ENCODE data around the gene ITIH4. TPM values are rescaled to one million over a fixed set of nuclear protein-coding genes. Genes with fewer than 3 reads are reported as not detected.

The ITIH4 gene
- total and polyA plus RNA-seq, 9 of the 15 experiments (the other 6 are each of a cell fraction or from before 2014, with no cell fraction given): 0.09 to 0.62 (median 0.20) TPM; not detected in 6

DNA sequence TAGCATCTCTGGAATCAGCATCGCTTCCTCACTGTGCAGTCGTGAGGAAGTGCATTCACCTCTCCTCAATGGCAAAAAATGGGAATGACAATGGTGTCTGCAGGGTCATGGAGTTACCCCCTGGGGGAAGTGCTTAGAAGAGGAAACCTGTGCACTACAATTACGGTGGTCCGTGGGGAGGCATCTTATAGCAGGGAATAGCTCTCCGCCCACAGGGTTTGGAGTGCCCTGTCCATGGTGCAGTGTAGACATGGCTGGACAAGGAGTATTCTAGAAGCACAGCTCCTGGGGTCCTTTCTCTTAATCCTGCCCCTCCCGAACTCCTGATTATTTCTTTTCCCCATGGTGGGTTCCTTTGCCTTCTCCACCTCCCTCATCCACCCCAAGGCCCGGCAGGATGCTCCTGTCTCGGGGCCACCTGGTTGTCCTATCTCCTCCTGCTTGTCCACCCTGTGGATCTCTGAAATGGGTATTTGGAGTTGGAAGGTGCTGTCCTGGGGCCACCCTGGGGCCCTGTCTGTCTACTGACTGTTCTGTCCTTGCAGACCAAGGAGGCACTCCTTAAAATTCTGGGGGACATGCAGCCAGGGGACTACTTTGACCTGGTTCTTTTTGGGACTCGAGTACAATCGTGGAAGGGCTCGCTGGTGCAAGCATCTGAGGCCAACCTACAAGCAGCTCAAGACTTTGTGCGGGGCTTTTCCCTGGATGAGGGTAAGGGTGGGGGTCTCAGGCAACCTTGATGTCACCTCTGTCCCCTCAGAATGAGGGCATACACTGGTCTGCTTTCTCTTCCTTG, 47.9 kb downstream of the ITIH4 start:
- peaks cover 0 to 3% of the 10 kb centered on the region in 2 experiments; a peak in 1 of 5 replicates for H3K4me1 ChIP-seq (replicated peaks in 1 of 2; ENCODE audit: control insufficient read depth in 2 of 2, insufficient read depth in 2 of 2, low read length in 2 of 2)
- H3K4me3 ChIP-seq: no peak overlapping the region
- H3K9me1 ChIP-seq (ENCODE audit: control insufficient read depth, insufficient read depth, low read length): no peaks in the 10 kb centered on the region
- TF ChIP-seq, protein P1, sequence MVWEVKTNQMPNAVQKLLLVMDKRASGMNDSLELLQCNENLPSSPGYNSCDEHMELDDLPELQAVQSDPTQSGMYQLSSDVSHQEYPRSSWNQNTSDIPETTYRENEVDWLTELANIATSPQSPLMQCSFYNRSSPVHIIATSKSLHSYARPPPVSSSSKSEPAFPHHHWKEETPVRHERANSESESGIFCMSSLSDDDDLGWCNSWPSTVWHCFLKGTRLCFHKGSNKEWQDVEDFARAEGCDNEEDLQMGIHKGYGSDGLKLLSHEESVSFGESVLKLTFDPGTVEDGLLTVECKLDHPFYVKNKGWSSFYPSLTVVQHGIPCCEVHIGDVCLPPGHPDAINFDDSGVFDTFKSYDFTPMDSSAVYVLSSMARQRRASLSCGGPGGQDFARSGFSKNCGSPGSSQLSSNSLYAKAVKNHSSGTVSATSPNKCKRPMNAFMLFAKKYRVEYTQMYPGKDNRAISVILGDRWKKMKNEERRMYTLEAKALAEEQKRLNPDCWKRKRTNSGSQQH (CRISPR knock-in tag; IDR thresholded peaks at IDR 0.05): no peak
- TF ChIP-seq FOXK1 (CRISPR knock-in tag; IDR thresholded peaks at IDR 0.05; ENCODE audit: borderline replicate concordance): no peak
- TF ChIP-seq, protein P2, sequence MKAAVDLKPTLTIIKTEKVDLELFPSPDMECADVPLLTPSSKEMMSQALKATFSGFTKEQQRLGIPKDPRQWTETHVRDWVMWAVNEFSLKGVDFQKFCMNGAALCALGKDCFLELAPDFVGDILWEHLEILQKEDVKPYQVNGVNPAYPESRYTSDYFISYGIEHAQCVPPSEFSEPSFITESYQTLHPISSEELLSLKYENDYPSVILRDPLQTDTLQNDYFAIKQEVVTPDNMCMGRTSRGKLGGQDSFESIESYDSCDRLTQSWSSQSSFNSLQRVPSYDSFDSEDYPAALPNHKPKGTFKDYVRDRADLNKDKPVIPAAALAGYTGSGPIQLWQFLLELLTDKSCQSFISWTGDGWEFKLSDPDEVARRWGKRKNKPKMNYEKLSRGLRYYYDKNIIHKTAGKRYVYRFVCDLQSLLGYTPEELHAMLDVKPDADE (conservative IDR thresholded peaks at IDR 0.05; ENCODE audit: control insufficient read depth, low read depth, low read length): no peak
- no peak for TF ChIP-seq HNRNPLL (IDR thresholded peaks at IDR 0.05; ENCODE audit: low read depth, low read length, poor library complexity, severe bottlenecking)
- TF ChIP-seq PURB (CRISPR knock-in tag; IDR thresholded peaks at IDR 0.05; ENCODE audit: low read depth): no peak
- TF ChIP-seq PHF8 (IDR thresholded peaks at IDR 0.05; ENCODE audit: borderline replicate concordance, low read length): no peak
- no peak for TF ChIP-seq MYC (IDR thresholded peaks at IDR 0.05; ENCODE audit: low read depth, low read length)
- no peak for TF ChIP-seq MYC (CRISPR knock-in tag; IDR thresholded peaks at IDR 0.05; ENCODE audit: borderline replicate concordance, low read depth)
- TF ChIP-seq ZNF766 (CRISPR knock-in tag; conservative IDR thresholded peaks at IDR 0.05): no peak
- no peak for TF ChIP-seq ZNF644 (tag; IDR thresholded peaks at IDR 0.05; ENCODE audit: low read depth)
- no peak for TF ChIP-seq SRSF1 (IDR thresholded peaks at IDR 0.05; ENCODE audit: low read depth, low read length)
- TF ChIP-seq, protein P3, sequence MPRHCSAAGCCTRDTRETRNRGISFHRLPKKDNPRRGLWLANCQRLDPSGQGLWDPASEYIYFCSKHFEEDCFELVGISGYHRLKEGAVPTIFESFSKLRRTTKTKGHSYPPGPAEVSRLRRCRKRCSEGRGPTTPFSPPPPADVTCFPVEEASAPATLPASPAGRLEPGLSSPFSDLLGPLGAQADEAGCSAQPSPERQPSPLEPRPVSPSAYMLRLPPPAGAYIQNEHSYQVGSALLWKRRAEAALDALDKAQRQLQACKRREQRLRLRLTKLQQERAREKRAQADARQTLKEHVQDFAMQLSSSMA (CRISPR knock-in tag; IDR thresholded peaks at IDR 0.05): no peak
- TF ChIP-seq, protein P4, sequence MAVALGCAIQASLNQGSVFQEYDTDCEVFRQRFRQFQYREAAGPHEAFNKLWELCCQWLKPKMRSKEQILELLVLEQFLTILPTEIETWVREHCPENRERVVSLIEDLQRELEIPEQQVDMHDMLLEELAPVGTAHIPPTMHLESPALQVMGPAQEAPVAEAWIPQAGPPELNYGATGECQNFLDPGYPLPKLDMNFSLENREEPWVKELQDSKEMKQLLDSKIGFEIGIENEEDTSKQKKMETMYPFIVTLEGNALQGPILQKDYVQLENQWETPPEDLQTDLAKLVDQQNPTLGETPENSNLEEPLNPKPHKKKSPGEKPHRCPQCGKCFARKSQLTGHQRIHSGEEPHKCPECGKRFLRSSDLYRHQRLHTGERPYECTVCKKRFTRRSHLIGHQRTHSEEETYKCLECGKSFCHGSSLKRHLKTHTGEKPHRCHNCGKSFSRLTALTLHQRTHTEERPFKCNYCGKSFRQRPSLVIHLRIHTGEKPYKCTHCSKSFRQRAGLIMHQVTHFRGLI (CRISPR knock-in tag; IDR thresholded peaks at IDR 0.05): no peak
- no peak for TF ChIP-seq SUPT5H (IDR thresholded peaks at IDR 0.05)
- TF ChIP-seq PPARD (CRISPR knock-in tag; IDR thresholded peaks at IDR 0.05): no peak
- TF ChIP-seq ETV5 (CRISPR knock-in tag; IDR thresholded peaks at IDR 0.05; ENCODE audit: low read depth): no peak
- no peak for TF ChIP-seq SETDB1 (IDR thresholded peaks at IDR 0.05; ENCODE audit: low read length)
- ATAC-seq (no peak), FAIRE-seq (no peak), DNase-seq (ENCODE audit: extremely low read depth in 1 of 4, low spot score in 3 of 4) (no peak)
- H4K20me1 ChIP-seq (replicated peaks; ENCODE audit: control insufficient read depth, insufficient read depth, low read length): no peaks in the 10 kb centered on the region
- no peaks in the 10 kb centered on the region for H3K36me3 ChIP-seq (ENCODE audit: control insufficient read depth, insufficient read depth, low read length)
- intact Hi-C loops (cut with micrococcal nuclease): no loop called here
- POLR2A ChIA-PET: interaction anchor here (0.7 to 1.0 kb wide), 2 partner anchors 8 to 12 kb away, joined by 3 read pairs; partner anchors contain the start of gene NEK4
- H3K79me2 ChIP-seq (ENCODE audit: control insufficient read depth, insufficient read depth, low read length): no peaks in the 10 kb centered on the region
- in situ Hi-C loops (cut with MboI): no loop called here
- H3K9ac ChIP-seq (ENCODE audit: insufficient read depth in 1 of 2, low read depth in 2 of 2, low read length in 2 of 2): no peak overlapping the region
- H3K9me3 ChIP-seq (replicated peaks; ENCODE audit: control insufficient read depth, insufficient read depth, low read depth, low read length): no peaks in the 10 kb centered on the region
- CTCF ChIA-PET (ENCODE audit: low intra/inter-chr PET ratio): no interaction called here
- no peak overlapping the region for H2AFZ ChIP-seq (ENCODE audit: low read depth, low read length)
- no peak overlapping the region for H3K27ac ChIP-seq (ENCODE audit: extremely low read depth, low read depth, low read length)
- BruUV-seq (replicated peaks): no TSS peak
- peaks cover 0 to 35% of the 10 kb centered on the region in 2 experiments; a peak in 2 of 5 replicates for H3K27me3 ChIP-seq (ENCODE audit: control insufficient read depth in 2 of 2, insufficient read depth in 2 of 2, low read length in 2 of 2)
- WGBS (ENCODE audit: insufficient coverage, low coverage, missing lambda C conversion rate): under 1% methylated on average over 12 of the region's 12 CpGs
- H3K4me2 ChIP-seq (ENCODE audit: insufficient read depth, low read length): no peak overlapping the region

Measured in K562 (cell line).